ENCODE data around the gene UGT3A1.

The UGT3A1 gene

DNA sequence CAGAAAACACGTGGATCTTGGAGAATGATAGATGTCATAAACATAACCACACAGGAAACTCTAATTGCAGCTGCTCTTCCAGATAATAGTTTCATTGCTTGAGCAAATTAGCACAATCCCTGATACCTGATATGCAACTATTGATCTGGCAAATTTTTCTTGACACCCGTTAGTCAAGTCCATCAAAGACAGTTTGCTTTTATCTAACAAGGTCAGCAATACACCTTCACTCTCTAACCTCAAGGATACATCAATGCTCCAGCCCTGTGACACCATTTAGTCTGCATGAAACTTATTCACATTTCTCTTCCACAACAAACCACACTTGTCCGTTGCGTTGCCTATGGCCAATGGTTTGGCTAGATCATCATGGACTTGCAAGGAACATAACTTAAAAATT lies 16.6 kb downstream of the UGT3A1 start:
- H3K4me3 ChIP-seq, result no peak overlapping the region
- H3K9ac ChIP-seq (ENCODE audit: insufficient read length), result no peak overlapping the region
- DNase-seq (ENCODE audit: low read depth, low spot score), result no peak
- H3K9me3 ChIP-seq (ENCODE audit: low read depth, low read length), result no peaks in the 10 kb centered on the region
- no peaks in the 10 kb centered on the region for H3K36me3 ChIP-seq (ENCODE audit: insufficient read depth, low read length)
- H3K27ac ChIP-seq, result no peak overlapping the region
- TF ChIP-seq FOXP2 (optimal IDR thresholded peaks at IDR 0.05; ENCODE audit: control extremely low read depth, extremely low read length, insufficient read depth), result no peak
- TF ChIP-seq POLR2AphosphoS5 (IDR thresholded peaks at IDR 0.05; ENCODE audit: borderline replicate concordance, low read depth, low read length), result no peak
- no peak for TF ChIP-seq EZH2 (IDR thresholded peaks at IDR 0.05)

DNA sequence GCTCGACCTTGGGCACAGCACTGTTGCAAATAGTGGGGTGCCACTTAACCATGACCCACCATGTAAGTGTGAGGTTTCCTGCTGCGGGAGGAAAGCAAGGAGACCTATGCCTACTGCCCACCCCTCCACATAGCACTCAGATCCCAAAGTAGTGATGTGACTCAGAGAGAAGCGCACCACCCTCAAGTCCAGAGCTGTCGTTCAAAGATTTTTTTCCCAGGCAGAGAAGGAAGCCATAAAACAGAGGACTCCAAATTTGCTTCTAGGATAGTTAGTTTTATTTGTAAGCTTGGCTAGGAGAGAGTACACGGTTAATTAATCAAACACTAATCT lies 19.3 kb downstream of the UGT3A1 start:
- Histone ChIP-seq H3K9me3 (ENCODE audit: low read depth, low read length) (no peaks in the 10 kb centered on the region), H3K36me3 (ENCODE audit: insufficient read depth, low read length) (no peaks in the 10 kb centered on the region), H3K4me3 (no peak overlapping the region), H3K27ac (no peak overlapping the region), H3K9ac (ENCODE audit: insufficient read length) (no peak overlapping the region)
- DNase-seq (ENCODE audit: low read depth, low spot score), result no peak
- no peak for TF ChIP-seq FOXP2 (optimal IDR thresholded peaks at IDR 0.05; ENCODE audit: control extremely low read depth, extremely low read length, insufficient read depth)

DNA sequence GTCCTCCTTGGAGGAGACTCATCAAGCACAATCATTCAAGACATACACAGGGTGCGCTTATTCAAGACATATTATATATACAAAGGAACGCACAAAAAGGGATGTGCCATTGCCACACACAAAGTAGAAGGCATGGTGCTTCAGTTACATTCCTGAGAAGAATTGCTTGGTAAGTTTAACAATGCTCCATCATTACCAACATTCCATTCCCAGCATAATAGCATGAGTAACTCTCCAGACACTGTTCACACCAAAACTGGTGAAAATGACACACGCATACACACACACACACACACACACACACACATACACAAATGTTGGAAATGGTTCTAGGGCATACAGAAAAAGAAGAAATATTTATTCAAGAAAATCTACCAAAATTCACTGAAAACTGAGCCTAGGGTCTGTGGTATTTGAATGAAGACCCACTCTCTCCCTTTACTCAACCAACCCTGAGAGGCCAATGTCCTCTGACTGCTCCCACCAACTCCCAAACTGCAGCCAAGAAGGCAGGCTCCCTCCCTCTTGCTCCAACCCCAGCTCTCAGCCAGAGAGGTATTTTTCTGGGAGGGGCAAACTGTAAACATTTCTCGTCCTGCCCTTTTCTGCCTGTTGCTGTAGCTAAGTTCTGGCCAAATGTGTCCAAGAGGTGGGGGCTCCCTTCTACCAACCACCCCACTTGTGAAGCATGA lies 19.9 kb downstream of the UGT3A1 start:
- TF ChIP-seq FOXP2 (optimal IDR thresholded peaks at IDR 0.05; ENCODE audit: control extremely low read depth, extremely low read length, insufficient read depth), result no peak
- TF ChIP-seq EZH2 (IDR thresholded peaks at IDR 0.05), result no peak
- TF ChIP-seq POLR2AphosphoS5 (IDR thresholded peaks at IDR 0.05; ENCODE audit: borderline replicate concordance, low read depth, low read length), result no peak
- H3K27ac ChIP-seq, result no peak overlapping the region

DNA sequence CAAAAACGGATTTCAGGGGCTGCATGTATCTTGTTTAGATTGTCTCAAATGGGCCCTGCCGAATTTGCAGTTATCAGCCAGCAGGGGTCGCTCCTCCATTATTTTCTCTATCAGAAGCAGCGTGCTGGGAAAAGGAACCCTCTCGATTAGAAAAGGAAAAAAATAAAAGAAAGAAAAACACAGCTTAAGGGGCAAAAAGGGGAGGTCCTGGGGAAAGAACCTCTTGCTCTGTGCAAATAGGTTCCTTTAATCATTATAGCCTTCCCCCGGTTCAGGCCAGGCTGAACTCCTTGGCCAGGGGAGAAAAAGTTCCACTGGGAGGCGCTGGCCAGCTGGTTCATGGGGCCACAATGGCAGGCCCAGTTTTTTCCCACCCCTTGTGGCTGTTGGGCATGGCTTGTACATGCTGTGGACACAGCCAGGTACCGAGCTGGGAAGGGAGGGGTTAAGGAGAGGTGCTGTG lies 27.8 kb downstream of the UGT3A1 start:
- Histone ChIP-seq H3K9me3 (ENCODE audit: low read depth, low read length) (no peaks in the 10 kb centered on the region), H3K4me3 (no peak overlapping the region), H3K36me3 (ENCODE audit: insufficient read depth, low read length) (no peaks in the 10 kb centered on the region), H3K9ac (ENCODE audit: insufficient read length) (no peak overlapping the region), H3K27ac (no peak overlapping the region)
- DNase-seq (ENCODE audit: low read depth, low spot score), result no peak
- TF ChIP-seq FOXP2 (optimal IDR thresholded peaks at IDR 0.05; ENCODE audit: control extremely low read depth, extremely low read length, insufficient read depth), result no peak
- TF ChIP-seq POLR2AphosphoS5 (IDR thresholded peaks at IDR 0.05; ENCODE audit: borderline replicate concordance, low read depth, low read length), result no peak
- no peak for TF ChIP-seq EZH2 (IDR thresholded peaks at IDR 0.05)

More for the DNA sequence above, 19.9 kb downstream of the UGT3A1 start:
- H3K9me3 ChIP-seq (ENCODE audit: low read depth, low read length), result no peaks in the 10 kb centered on the region
- DNase-seq (ENCODE audit: low read depth, low spot score), result no peak
- H3K36me3 ChIP-seq (ENCODE audit: insufficient read depth, low read length), result no peaks in the 10 kb centered on the region
- H3K4me3 ChIP-seq, result no peak overlapping the region
- no peak overlapping the region for H3K9ac ChIP-seq (ENCODE audit: insufficient read length)

DNA sequence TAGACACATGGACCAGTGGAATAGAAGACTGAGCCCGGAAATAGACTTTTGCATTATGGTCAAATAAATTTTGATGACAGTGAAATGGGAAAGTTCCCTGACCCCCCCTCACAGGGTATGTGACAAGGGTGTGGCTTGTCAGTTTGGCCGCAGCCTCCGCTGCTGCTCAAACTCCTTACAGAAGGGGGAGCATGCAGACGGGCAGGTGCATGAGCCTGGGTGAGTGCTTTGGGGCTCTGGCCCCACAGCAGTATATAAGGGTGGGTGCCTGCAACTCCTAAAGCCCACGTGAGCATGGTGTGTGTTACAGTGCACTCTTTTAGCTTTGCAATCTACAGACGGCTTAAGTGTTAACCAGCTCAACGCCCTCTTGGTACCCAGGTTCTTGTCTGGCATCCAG lies 30.9 kb downstream of the UGT3A1 start:
- no peak overlapping the region for H3K27ac ChIP-seq
- no peak overlapping the region for H3K9ac ChIP-seq (ENCODE audit: insufficient read length)

DNA sequence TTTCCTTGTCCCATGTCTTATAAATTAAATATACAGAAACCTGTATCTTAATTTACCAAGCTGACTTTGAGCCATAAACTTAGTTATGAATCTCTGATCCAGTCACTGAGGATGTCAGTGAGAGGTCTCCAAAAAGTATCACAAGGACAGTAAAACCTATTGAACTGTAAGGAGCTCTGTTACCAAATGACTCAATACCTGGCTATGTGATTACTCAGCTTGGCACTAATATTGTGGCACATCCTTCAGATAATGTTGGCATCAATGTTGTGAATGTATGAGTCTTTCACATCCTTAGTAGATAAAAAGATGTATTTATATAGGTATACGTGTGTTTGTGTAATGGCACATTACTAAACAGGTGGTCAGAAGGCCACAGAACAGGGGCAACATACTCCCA lies 34.8 kb downstream of the UGT3A1 start:
- Histone ChIP-seq H3K9ac (ENCODE audit: insufficient read length) (no peak overlapping the region), H3K4me3 (no peak overlapping the region), H3K36me3 (ENCODE audit: insufficient read depth, low read length) (no peaks in the 10 kb centered on the region), H3K27ac (no peak overlapping the region), H3K9me3 (ENCODE audit: low read depth, low read length) (no peaks in the 10 kb centered on the region)
- DNase-seq (ENCODE audit: low read depth, low spot score), result no peak
- TF ChIP-seq FOXP2 (optimal IDR thresholded peaks at IDR 0.05; ENCODE audit: control extremely low read depth, extremely low read length, insufficient read depth), result no peak
- no peak for TF ChIP-seq EZH2 (IDR thresholded peaks at IDR 0.05)
- TF ChIP-seq POLR2AphosphoS5 (IDR thresholded peaks at IDR 0.05; ENCODE audit: borderline replicate concordance, low read depth, low read length), result no peak

More for the DNA sequence above, 30.9 kb downstream of the UGT3A1 start:
- no peaks in the 10 kb centered on the region for H3K9me3 ChIP-seq (ENCODE audit: low read depth, low read length)
- no peak overlapping the region for H3K4me3 ChIP-seq
- H3K36me3 ChIP-seq (ENCODE audit: insufficient read depth, low read length), result no peaks in the 10 kb centered on the region
- no peak for TF ChIP-seq EZH2 (IDR thresholded peaks at IDR 0.05)
- no peak for TF ChIP-seq FOXP2 (optimal IDR thresholded peaks at IDR 0.05; ENCODE audit: control extremely low read depth, extremely low read length, insufficient read depth)
- TF ChIP-seq POLR2AphosphoS5 (IDR thresholded peaks at IDR 0.05; ENCODE audit: borderline replicate concordance, low read depth, low read length), result no peak
- DNase-seq (ENCODE audit: low read depth, low spot score), result no peak

DNA sequence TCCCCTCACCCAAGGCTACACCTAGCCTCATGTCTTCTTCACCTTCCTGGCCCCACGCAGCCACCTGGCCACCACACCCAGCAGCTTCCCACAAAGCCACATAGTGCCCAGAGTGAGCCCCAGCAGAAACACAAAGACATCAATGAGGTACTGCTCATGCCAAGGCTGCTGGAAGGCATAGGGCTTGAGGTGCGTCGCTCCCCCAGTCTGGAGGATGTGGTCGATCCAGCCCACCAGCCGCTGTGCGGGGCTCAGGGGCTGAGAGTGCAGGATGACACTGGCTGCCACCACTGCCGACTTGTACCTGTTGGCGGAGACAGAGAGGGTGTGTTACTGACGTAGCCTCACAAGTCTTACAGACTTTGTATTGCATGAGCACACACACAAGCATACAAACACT lies 37.0 kb downstream of the UGT3A1 start:
- H3K27ac ChIP-seq, result no peak overlapping the region
- TF ChIP-seq EZH2 (IDR thresholded peaks at IDR 0.05) (no peak), FOXP2 (optimal IDR thresholded peaks at IDR 0.05; ENCODE audit: control extremely low read depth, extremely low read length, insufficient read depth) (no peak), POLR2AphosphoS5 (IDR thresholded peaks at IDR 0.05; ENCODE audit: borderline replicate concordance, low read depth, low read length) (no peak)
- H3K4me3 ChIP-seq, result no peak overlapping the region
- no peaks in the 10 kb centered on the region for H3K36me3 ChIP-seq (ENCODE audit: insufficient read depth, low read length)
- H3K9ac ChIP-seq (ENCODE audit: insufficient read length), result no peak overlapping the region
- no peak for DNase-seq (ENCODE audit: low read depth, low spot score)
- no peaks in the 10 kb centered on the region for H3K9me3 ChIP-seq (ENCODE audit: low read depth, low read length)

DNA sequence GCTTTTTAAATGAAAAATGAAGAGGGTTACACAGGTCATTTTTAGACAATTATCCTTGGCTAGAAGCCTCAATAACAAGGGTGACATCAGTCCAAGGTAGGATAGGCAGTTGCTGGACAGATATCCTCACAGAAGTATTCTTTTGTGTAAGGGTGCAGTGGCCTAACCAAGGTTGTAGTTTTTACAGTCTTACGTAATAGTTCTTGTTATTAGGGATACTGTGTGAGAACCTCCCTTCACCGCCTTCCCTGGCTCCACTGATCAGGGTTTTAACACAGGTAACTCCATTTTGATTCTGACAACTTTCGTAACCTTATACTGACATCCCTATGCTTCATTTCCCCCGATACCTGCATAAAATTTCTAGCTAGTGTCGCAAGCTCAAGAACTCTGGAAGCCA lies 44.1 kb downstream of the UGT3A1 start:
- no peak overlapping the region for H3K4me3 ChIP-seq
- no peak overlapping the region for H3K27ac ChIP-seq
- H3K9ac ChIP-seq (ENCODE audit: insufficient read length), result no peak overlapping the region
- no peaks in the 10 kb centered on the region for H3K36me3 ChIP-seq (ENCODE audit: insufficient read depth, low read length)
- no peaks in the 10 kb centered on the region for H3K9me3 ChIP-seq (ENCODE audit: low read depth, low read length)
- TF ChIP-seq POLR2AphosphoS5 (IDR thresholded peaks at IDR 0.05; ENCODE audit: borderline replicate concordance, low read depth, low read length), result no peak
- no peak for TF ChIP-seq EZH2 (IDR thresholded peaks at IDR 0.05)
- TF ChIP-seq FOXP2 (optimal IDR thresholded peaks at IDR 0.05; ENCODE audit: control extremely low read depth, extremely low read length, insufficient read depth), result no peak
- DNase-seq (ENCODE audit: low read depth, low spot score), result no peak

DNA sequence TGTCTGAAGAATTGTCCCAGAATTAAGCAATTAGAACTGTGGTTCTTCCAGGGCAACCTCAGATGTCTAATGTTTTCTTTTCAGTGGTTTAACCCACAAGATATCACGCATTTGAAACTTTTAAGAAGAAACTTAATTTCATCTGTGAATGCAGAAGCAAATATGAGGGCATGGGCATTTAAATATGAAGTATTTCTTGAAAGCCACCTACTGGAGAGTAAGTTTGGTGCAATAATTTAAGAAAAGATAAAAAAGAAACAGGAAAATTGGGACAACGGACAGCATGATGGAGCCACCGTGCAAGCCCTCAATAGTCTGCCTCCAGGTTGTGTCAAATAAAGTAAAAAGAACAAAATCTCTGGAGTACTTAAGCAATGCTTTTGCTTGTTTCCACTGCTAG lies 51.6 kb downstream of the UGT3A1 start:
- TF ChIP-seq EZH2 (IDR thresholded peaks at IDR 0.05), result no peak
- TF ChIP-seq POLR2AphosphoS5 (IDR thresholded peaks at IDR 0.05; ENCODE audit: borderline replicate concordance, low read depth, low read length), result no peak
- no peak for TF ChIP-seq FOXP2 (optimal IDR thresholded peaks at IDR 0.05; ENCODE audit: control extremely low read depth, extremely low read length, insufficient read depth)
- Histone ChIP-seq H3K4me3 (no peak overlapping the region), H3K27ac (no peak overlapping the region), H3K9ac (ENCODE audit: insufficient read length) (no peak overlapping the region), H3K9me3 (ENCODE audit: low read depth, low read length) (no peaks in the 10 kb centered on the region), H3K36me3 (ENCODE audit: insufficient read depth, low read length) (no peaks in the 10 kb centered on the region)
- no peak for DNase-seq (ENCODE audit: low read depth, low spot score)
